ENCODE data around the gene C9orf40. TPM values are rescaled to one million over a fixed set of nuclear protein-coding genes. Genes with fewer than 3 reads are reported as not detected.

The C9orf40 gene
- total RNA-seq, 1 experiment from 2014 or later: 9.2 TPM

GRCh38 chr9:75000835-75001234 is 48.1 kb upstream of the C9orf40 start:
- Histone ChIP-seq H3K4me1 (ENCODE audit: control insufficient read depth, insufficient read depth, low read length) (no peaks in the 10 kb centered on the region), H3K9me3 (ENCODE audit: control insufficient read depth, insufficient read depth, low read depth, low read length) (no peaks in the 10 kb centered on the region), H3K27ac (ENCODE audit: low read length) (no peak overlapping the region), H3K4me3 (ENCODE audit: low read depth in 2 of 2, low read length in 2 of 2) (no peak overlapping the region), H3K36me3 (ENCODE audit: control insufficient read depth, insufficient read depth, low read length) (peaks cover 3% of the 10 kb centered on the region; the same call in 1 of the 2 replicates), H3K27me3 (ENCODE audit: control insufficient read depth, insufficient read depth, low read length) (no peaks in the 10 kb centered on the region)
- DNase-seq (ENCODE audit: low read depth, low spot score): no peak
- ChIA-PET CTCF (no interaction called here), POLR2A (interaction anchor here (0.6 kb wide), 1 partner anchor 10 kb away, joined by 3 read pairs; no protein-coding TSS in a partner anchor)
- intact Hi-C loops (cut with micrococcal nuclease; ENCODE audit: unreplicated experiment): loop anchor here (1.0 kb wide), 1 partner anchor 227 kb away; no protein-coding TSS in a partner anchor
- in situ Hi-C loops (cut with HindIII; ENCODE audit: low pct_unique_long_range_greater_than_20kb, low sequenced_read_pairs): no loop called here
- ATAC-seq: no peak
- TF ChIP-seq SIN3A (IDR thresholded peaks at IDR 0.05; ENCODE audit: borderline replicate concordance, insufficient read depth, low read depth, low read length) (no peak), REST (IDR thresholded peaks at IDR 0.05; ENCODE audit: insufficient read depth in 1 of 2, low read depth in 2 of 2, low read length in 1 of 2) (no peak), TCF7L2 (IDR thresholded peaks at IDR 0.05; ENCODE audit: low read depth, low read length) (no peak), POLR2AphosphoS5 (IDR thresholded peaks at IDR 0.05; ENCODE audit: low read depth, low read length) (no peak), CTCF (IDR thresholded peaks at IDR 0.05) (no peak)
- BruUV-seq (replicated peaks): no TSS peak

- in situ Hi-C loops (cut with HindIII; ENCODE audit: low pct_unique_long_range_greater_than_20kb, low sequenced_read_pairs) (no loop called here), intact Hi-C loops (cut with micrococcal nuclease; ENCODE audit: unreplicated experiment) (no loop called here)
- Histone ChIP-seq H3K4me3 (ENCODE audit: low read depth in 2 of 2, low read length in 2 of 2) (no peak overlapping the region), H3K27ac (ENCODE audit: low read length) (no peak overlapping the region), H3K36me3 (ENCODE audit: control insufficient read depth, insufficient read depth, low read length) (no peaks in the 10 kb centered on the region), H3K9me3 (ENCODE audit: control insufficient read depth, insufficient read depth, low read depth, low read length) (no peaks in the 10 kb centered on the region), H3K27me3 (ENCODE audit: control insufficient read depth, insufficient read depth, low read length) (no peaks in the 10 kb centered on the region), H3K4me1 (ENCODE audit: control insufficient read depth, insufficient read depth, low read length) (no peaks in the 10 kb centered on the region)
- CTCF ChIA-PET: no interaction called here
- POLR2A ChIA-PET: no interaction called here
- TF ChIP-seq CTCF (IDR thresholded peaks at IDR 0.05): no peak
- TF ChIP-seq SIN3A (IDR thresholded peaks at IDR 0.05; ENCODE audit: borderline replicate concordance, insufficient read depth, low read depth, low read length): no peak
- no peak for TF ChIP-seq POLR2AphosphoS5 (IDR thresholded peaks at IDR 0.05; ENCODE audit: low read depth, low read length)
- ATAC-seq: no peak
- DNase-seq (ENCODE audit: low read depth, low spot score): no peak
- no TSS peak for BruUV-seq (replicated peaks)
Measured at GRCh38 chr9:74985041-74985440, 32.3 kb upstream of the C9orf40 start.

All from Panc1 (cell line).